HG03159 (cell line): Measurements from ENCODE around the gene PCNT.

Experiments
- ATAC-seq: cut with Tn5 transposase; IDR thresholded peaks from one replicate; pipeline ENCODE4 v1.9.1; 2021; ENCODE audit warnings: mild to moderate bottlenecking, moderate library complexity; ENCODE audit not compliant: unreplicated experiment

Gene PCNT, protein sequence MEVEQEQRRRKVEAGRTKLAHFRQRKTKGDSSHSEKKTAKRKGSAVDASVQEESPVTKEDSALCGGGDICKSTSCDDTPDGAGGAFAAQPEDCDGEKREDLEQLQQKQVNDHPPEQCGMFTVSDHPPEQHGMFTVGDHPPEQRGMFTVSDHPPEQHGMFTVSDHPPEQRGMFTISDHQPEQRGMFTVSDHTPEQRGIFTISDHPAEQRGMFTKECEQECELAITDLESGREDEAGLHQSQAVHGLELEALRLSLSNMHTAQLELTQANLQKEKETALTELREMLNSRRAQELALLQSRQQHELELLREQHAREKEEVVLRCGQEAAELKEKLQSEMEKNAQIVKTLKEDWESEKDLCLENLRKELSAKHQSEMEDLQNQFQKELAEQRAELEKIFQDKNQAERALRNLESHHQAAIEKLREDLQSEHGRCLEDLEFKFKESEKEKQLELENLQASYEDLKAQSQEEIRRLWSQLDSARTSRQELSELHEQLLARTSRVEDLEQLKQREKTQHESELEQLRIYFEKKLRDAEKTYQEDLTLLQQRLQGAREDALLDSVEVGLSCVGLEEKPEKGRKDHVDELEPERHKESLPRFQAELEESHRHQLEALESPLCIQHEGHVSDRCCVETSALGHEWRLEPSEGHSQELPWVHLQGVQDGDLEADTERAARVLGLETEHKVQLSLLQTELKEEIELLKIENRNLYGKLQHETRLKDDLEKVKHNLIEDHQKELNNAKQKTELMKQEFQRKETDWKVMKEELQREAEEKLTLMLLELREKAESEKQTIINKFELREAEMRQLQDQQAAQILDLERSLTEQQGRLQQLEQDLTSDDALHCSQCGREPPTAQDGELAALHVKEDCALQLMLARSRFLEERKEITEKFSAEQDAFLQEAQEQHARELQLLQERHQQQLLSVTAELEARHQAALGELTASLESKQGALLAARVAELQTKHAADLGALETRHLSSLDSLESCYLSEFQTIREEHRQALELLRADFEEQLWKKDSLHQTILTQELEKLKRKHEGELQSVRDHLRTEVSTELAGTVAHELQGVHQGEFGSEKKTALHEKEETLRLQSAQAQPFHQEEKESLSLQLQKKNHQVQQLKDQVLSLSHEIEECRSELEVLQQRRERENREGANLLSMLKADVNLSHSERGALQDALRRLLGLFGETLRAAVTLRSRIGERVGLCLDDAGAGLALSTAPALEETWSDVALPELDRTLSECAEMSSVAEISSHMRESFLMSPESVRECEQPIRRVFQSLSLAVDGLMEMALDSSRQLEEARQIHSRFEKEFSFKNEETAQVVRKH (N-terminal part only)

GRCh38 chr21:46323710-46324389, at the start of gene PCNT, which contains the start of gene C21orf58:
Gene PCNT (plus strand): TSS chr21:46324156. CDS start chr21:46324229, 73 bp downstream.
Gene C21orf58 (minus strand): TSS chr21:46323870. CDS start chr21:46322738, 1,132 bp downstream.
- peak; percentile 74 for ATAC-seq

DNA sequence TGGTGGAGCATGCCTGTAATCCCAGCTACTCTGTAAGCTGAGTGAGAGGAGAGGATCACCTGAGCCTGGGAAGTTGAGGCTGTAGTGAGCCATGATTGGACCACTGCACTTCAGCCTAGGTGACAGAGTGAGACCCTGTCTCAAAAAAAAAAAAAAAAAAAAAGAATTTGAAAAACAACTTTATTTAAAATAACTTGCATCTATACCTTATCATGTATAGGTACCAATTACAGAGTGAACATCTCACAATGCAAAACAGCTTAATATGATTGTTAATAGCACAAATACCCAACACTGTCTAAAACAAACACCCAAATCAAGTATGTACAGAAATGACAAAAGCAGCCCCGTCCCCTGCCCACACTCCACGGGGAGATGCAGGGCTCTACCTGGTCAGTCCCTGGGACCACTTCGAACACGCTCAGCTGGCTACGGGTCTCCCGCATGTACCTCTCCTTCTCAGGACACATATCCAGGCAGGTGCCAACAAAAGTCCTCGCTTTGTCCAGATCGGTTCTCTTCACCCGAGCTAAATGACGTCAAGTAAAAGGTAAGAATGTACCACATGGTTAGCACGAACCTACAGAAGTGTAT, 49.1 kb upstream of the PCNT start:
- ATAC-seq, result no peak

- ATAC-seq, result no peak
These were observed 39.8 kb upstream of the PCNT start for GRCh38 chr21:46284077-46284644.

- no peak for ATAC-seq
These were observed 39.2 kb upstream of the PCNT start for GRCh38 chr21:46284733-46285132.

DNA sequence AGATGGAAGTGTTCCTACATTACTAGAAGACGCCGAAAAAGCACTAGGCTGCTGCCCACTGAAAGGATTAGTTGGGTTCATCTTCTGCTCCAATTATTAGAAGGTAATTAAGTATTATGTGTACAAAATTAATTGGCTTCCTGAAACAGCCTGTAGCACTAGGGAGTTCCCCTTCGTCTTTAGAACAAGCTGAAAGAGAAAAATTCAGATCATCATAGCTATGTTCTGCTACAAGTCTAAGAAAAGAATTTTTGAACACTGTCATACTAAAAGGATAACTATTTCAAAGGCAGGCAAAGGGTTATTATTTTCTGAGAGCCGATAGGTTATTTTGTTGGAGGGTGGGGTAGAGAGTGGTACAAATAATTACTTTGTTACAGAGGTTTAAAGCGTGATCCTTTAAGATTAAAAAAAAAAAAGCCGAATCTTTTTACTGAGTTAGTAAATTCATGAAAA, 38.7 kb upstream of the PCNT start, which contains the start of gene MCM3AP:
TSS of gene MCM3AP (minus strand) at position 406 of the 456 bp plus-strand sequence. CDS start at position 81, 325 bp downstream.
- no peak for ATAC-seq

- peak; percentile 79 for ATAC-seq
These were observed 38.0 kb upstream of the PCNT start, which contains the start of gene YBEY for GRCh38 chr21:46285761-46286647. Gene YBEY (plus strand): TSS chr21:46286342. CDS start chr21:46286914, 572 bp downstream.

DNA sequence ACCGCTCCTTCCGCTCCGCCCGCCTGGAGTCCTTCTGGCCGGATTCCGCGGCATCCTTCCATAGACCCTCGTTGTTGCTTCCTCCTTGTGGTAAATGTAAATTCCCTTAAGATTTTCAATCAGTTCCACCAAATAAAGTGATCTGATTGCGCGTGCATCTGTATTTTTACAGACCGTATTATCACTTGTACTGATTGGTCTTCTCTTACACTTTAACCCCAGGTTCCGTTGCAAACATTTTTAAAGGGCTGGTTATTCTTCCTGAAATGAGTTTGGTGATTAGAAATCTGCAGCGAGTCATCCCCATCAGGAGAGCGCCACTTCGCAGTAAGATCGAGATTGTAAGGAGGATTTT, 37.3 kb upstream of the PCNT start:
- no peak for ATAC-seq

DNA sequence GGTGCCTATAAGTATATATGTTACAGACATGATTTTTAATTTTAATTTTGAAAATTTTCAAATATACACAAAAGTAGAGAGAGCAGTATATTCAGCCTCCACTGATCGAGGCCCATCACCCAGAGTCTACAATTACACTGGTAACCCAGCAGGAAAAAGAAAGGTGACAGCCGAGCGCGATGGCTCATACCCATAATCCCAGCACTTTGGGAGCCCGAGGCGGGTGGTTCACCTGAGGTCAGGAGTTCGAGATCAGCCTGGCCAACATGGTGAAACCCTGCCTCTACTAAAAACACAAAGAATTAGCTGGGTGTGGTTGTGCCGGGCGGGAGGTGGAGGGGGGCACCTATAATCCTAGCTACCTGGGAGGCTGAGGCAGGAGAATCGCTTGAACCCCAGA, 36.4 kb upstream of the PCNT start:
- no peak for ATAC-seq

DNA sequence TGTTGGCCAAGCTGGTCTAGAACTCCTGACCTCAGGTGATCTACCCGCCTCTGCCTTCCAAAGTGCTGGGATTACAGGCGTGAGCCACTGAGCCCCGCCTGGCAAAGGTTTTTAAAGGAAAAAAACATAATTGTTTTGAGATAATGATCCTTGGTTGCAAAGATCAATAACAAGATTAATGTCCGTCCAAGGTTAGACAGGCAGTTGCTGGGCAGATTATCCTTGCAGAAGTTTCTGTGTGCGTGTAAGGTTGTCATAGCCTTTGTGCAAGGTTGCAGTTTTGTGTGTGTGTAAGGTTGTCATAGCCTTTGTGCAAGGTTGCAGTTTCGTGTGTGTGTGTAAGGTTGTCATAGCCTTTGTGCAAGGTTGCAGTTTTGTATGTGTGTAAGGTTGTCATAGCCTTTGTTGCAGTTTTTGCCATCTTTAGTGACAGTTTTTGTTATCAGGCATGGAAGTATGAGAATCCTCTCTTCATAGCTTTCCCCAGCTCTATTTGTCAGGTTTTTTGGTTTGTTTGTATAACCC, 34.2 kb upstream of the PCNT start:
- ATAC-seq, result no peak

DNA sequence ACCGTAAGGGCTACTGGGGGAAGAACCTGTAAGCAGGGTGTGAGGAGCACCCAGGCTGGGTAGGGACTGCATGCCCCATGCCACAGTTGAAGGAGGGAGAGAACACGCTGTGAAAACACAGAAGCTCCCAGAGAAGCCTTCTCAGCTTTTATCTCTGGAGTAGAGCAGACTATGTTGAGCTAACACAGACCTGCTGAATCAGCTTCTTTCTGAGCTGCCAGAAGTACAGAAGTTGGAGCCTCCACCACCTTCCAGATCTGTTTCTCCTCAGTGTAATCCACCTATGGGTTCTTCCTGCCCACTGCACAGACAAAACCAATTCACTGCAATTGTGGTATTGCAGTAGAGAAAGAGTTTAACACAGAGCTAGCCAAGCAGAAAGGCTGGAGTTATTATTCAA, 32.4 kb upstream of the PCNT start:
- no peak for ATAC-seq

- ATAC-seq, result no peak
These were observed 29.2 kb upstream of the PCNT start for GRCh38 chr21:46294647-46295176.

- ATAC-seq, result no peak
These were observed 28.7 kb upstream of the PCNT start for GRCh38 chr21:46295177-46295770.

DNA sequence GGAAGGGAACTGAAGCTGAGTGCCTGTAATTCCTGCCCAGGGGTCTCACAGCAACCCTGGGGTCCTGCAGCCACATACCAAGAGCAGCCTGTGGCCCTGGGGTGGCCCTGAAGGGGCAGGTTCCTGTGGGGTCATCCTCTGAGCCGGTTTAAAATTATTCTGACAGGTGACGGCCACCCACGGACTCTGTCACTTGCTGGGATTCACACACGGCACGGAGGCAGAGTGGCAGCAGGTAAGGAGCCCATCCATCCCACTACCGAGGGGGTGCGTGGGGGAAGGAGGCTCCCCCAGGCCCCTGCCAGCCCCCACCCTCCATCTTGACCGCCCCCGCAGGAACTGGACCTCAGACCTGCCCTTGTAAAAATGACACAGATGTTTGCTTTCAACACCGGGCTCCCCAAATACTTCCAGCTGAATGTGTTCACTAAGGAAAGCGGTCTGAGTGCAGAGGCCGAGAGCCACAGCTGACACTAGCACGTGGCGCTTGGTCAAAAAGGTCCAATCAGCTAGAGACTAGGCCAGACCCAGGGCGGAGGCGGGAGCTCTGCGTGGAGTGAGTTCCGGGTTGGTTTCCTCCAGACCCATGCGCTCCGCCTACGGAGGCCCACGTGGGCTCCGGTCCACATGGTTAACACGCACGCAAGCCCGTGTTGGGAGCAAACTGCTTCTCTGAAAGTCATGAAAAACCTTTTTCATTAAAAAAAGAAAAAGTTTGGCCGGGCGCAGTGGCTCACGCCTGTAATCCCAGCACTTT, 27.8 kb upstream of the PCNT start:
- ATAC-seq, result no peak

DNA sequence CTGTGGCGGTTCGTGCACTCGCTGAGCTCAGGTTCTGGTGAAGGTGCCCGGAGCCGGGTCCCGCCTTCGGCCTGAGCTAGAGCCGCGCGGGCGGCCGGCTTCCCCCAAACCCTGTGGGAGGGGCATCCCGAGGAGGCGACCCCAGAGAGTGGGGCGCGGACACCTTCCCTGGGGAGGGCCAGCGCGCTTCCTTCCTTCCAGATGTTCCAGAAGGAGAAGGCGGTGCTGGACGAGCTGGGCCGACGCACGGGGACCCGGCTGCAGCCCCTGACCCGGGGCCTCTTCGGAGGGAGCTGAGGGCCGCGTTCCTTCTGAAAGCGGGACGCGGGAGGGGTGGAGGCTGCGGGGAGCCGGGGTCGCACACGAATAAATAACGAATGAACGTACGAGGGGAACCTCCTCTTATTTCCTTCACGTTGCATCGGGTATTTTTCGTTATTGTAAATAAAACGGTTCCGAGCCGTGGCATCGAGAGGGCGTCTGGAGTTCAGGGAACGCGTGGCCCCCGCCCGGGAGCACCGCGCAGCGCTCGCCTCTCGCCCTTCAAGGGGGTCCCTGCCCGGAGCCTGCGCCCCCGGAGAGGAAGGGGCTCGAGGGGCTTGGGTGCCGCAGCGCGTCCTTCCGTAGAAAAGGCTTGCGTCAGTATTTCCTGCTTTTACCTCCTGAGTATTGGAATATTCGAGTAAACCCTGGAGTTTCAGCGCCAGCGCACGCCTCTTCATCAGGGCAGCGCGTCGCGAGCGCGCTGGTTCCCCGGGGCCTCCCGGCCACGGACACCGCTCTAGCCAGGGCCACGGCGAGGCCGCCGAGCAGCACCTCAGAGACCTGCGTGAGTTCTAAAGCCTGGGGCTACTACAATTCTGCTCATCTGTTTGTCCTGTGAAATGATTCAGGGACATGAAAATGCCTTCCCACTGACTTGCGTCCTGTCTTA, 26.4 kb upstream of the PCNT start:
- ATAC-seq, result no peak

DNA sequence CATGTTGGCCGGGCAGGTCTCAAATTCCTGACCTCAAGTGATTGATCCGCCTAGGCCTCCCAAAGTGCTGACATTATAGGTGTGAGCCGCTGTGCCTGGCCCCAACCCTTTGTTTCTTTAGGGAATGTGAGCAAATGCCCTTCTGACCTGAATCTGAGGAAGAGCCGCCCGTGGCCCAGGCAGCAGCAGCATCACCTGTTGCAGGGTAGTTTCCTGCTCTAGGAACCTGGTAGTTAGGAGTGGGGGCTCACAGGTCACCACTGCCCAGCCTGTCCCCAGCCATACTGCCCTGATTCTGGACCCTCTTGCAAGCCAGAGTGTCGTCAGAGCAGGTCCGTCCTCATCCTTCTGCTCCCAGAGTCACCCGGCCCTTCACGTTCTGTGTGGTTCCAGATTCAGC, 24.8 kb upstream of the PCNT start:
- ATAC-seq, result no peak

GRCh38 chr21:46301759-46302158, 22.2 kb upstream of the PCNT start:
- no peak for ATAC-seq
